Measurements from ENCODE around the gene SEPTIN12. TPM values are rescaled to one million over a fixed set of nuclear protein-coding genes. Genes with fewer than 3 reads are reported as not detected.

The SEPTIN12 gene
- total and polyA plus RNA-seq, 10 of the 15 experiments (the other 5 are each of a cell fraction or from before 2014, with no cell fraction given) = not detected

DNA sequence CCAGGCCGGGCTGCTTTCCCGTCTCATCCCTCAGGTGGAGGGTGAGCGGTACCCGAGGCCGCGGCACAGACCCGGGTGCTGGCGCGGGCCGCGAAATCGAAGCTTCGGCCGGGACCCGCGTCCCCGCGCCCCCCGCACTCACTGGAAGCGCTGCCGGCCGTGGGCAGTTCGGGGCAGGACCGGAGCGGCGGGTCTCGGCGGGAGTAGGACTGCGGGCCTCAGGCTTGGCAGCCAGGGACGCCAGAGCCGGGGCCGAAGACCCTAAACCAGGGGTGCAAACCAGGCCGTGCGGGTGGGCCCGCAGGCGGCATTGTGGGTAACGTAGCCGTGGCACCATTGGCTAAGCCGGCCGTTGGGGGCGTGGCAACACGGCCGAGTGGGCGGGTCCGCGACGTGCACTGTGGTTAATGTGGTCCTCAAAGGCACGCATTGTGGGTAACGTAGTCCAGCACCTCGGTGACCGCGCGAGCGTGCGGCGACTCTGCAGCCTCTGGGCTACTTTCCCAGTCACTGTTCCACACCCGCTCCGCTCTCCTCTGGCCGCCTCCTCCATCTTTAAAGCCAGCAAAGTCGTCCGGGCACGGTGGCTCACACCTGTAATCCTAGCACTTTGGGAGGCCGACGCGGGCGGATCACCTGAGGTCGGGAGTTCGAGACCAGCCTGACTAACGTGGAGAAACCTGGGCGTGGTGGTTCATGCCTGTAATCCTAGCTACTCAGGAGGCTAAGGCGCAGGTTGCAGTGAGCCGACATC lies 21.1 kb downstream of the SEPTIN12 start, which contains the start of gene ZNF500 (continued):
- TF ChIP-seq NR2C2 (IDR thresholded peaks at IDR 0.05; ENCODE audit: borderline replicate concordance, control insufficient read depth, insufficient read length, low read depth) (no peak), ZNF384 (IDR thresholded peaks at IDR 0.05; ENCODE audit: borderline replicate concordance, low read depth, low read length) (no peak), MEF2B (IDR thresholded peaks at IDR 0.05; ENCODE audit: partially characterized antibody, poor library complexity, severe bottlenecking) (peak; percentile 22), RCOR1 (conservative IDR thresholded peaks at IDR 0.05; ENCODE audit: low read depth, low read length) (no peak), DPF2 (IDR thresholded peaks at IDR 0.05) (0 out of 2 replicates have a peak, but pooled peaks have one; percentile 65), RELA (IDR thresholded peaks at IDR 0.05; ENCODE audit: borderline replicate concordance, partially characterized antibody) (peak; percentile 27), NR2F1 (conservative IDR thresholded peaks at IDR 0.05) (peak; percentile 57), FOXK2 (IDR thresholded peaks at IDR 0.05) (peak; percentile 46; the same call in 1 of the 2 replicates), ESRRA (IDR thresholded peaks at IDR 0.05; ENCODE audit: low read length) (no peak), CHD2 (IDR thresholded peaks at IDR 0.05; ENCODE audit: borderline replicate concordance, low read depth, low read length) (peak; percentile 89), SIN3A (IDR thresholded peaks at IDR 0.05; ENCODE audit: low read depth, low read length) (peak; percentile 76; the same call in 1 of the 2 replicates), TCF3 (IDR thresholded peaks at IDR 0.05; ENCODE audit: borderline replicate concordance, insufficient read depth, low read depth, low read length) (no peak), MTA2 (IDR thresholded peaks at IDR 0.05; ENCODE audit: low read depth) (no peak), ZSCAN29 (IDR thresholded peaks at IDR 0.05) (no peak), ZNF274 (IDR thresholded peaks at IDR 0.05; ENCODE audit: insufficient read depth, insufficient read length) (no peak), CEBPB (IDR thresholded peaks at IDR 0.05; ENCODE audit: borderline replicate concordance in 1 of 2, low read depth in 2 of 2, low read length in 2 of 2) (no peak), JUND (IDR thresholded peaks at IDR 0.05; ENCODE audit: low read depth, low read length) (no peak), SPI1 (IDR thresholded peaks at IDR 0.05; ENCODE audit: borderline replicate concordance, insufficient read depth, low read depth, low read length) (no peak), GABPA (IDR thresholded peaks at IDR 0.05; ENCODE audit: low read depth) (no peak), RUNX3 (IDR thresholded peaks at IDR 0.05; ENCODE audit: low read length) (peak; percentile 98), NBN (IDR thresholded peaks at IDR 0.05) (peak; percentile 58; the same call in 1 of the 2 replicates)
- TF ChIP-seq, protein P1, sequence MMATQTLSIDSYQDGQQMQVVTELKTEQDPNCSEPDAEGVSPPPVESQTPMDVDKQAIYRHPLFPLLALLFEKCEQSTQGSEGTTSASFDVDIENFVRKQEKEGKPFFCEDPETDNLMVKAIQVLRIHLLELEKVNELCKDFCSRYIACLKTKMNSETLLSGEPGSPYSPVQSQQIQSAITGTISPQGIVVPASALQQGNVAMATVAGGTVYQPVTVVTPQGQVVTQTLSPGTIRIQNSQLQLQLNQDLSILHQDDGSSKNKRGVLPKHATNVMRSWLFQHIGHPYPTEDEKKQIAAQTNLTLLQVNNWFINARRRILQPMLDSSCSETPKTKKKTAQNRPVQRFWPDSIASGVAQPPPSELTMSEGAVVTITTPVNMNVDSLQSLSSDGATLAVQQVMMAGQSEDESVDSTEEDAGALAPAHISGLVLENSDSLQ (IDR thresholded peaks at IDR 0.05) = no peak
- TF ChIP-seq, protein P2, sequence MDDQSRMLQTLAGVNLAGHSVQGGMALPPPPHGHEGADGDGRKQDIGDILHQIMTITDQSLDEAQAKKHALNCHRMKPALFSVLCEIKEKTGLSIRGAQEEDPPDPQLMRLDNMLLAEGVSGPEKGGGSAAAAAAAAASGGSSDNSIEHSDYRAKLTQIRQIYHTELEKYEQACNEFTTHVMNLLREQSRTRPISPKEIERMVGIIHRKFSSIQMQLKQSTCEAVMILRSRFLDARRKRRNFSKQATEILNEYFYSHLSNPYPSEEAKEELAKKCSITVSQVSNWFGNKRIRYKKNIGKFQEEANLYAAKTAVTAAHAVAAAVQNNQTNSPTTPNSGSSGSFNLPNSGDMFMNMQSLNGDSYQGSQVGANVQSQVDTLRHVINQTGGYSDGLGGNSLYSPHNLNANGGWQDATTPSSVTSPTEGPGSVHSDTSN (IDR thresholded peaks at IDR 0.05; ENCODE audit: insufficient replicate concordance, low read depth, low read length) = no peak
- TF ChIP-seq, protein P3, sequence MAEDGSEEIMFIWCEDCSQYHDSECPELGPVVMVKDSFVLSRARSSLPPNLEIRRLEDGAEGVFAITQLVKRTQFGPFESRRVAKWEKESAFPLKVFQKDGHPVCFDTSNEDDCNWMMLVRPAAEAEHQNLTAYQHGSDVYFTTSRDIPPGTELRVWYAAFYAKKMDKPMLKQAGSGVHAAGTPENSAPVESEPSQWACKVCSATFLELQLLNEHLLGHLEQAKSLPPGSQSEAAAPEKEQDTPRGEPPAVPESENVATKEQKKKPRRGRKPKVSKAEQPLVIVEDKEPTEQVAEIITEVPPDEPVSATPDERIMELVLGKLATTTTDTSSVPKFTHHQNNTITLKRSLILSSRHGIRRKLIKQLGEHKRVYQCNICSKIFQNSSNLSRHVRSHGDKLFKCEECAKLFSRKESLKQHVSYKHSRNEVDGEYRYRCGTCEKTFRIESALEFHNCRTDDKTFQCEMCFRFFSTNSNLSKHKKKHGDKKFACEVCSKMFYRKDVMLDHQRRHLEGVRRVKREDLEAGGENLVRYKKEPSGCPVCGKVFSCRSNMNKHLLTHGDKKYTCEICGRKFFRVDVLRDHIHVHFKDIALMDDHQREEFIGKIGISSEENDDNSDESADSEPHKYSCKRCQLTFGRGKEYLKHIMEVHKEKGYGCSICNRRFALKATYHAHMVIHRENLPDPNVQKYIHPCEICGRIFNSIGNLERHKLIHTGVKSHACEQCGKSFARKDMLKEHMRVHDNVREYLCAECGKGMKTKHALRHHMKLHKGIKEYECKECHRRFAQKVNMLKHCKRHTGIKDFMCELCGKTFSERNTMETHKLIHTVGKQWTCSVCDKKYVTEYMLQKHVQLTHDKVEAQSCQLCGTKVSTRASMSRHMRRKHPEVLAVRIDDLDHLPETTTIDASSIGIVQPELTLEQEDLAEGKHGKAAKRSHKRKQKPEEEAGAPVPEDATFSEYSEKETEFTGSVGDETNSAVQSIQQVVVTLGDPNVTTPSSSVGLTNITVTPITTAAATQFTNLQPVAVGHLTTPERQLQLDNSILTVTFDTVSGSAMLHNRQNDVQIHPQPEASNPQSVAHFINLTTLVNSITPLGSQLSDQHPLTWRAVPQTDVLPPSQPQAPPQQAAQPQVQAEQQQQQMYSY (CRISPR knock-in tag; IDR thresholded peaks at IDR 0.05) = no peak
- TF ChIP-seq, protein P4, sequence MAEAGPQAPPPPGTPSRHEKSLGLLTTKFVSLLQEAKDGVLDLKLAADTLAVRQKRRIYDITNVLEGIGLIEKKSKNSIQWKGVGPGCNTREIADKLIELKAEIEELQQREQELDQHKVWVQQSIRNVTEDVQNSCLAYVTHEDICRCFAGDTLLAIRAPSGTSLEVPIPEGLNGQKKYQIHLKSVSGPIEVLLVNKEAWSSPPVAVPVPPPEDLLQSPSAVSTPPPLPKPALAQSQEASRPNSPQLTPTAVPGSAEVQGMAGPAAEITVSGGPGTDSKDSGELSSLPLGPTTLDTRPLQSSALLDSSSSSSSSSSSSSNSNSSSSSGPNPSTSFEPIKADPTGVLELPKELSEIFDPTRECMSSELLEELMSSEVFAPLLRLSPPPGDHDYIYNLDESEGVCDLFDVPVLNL (IDR thresholded peaks at IDR 0.05; ENCODE audit: low read depth, low read length) = no peak
